ENCODE measurements around the gene P2RX5. TPM values are rescaled to one million over a fixed set of nuclear protein-coding genes. Genes with fewer than 3 reads are reported as not detected.

P2RX5 gene
- total and polyA plus RNA-seq, 2 donors (not counting 3 experiments of a cell fraction or from before 2014, with no cell fraction given) = 0.19 to 0.22 TPM

- no peak overlapping the region for H3K27ac ChIP-seq (ENCODE audit: insufficient read depth, low read depth, low read length)
- dilution Hi-C loops (cut with MboI; ENCODE audit: extremely low pct_ligation_motif_present, low sequenced_read_pairs) = no loop called here
- no peak overlapping the region for H3K9ac ChIP-seq (replicated peaks; ENCODE audit: extremely low read depth, insufficient read depth, low read length)
- no peaks in the 10 kb centered on the region for H3K9me3 ChIP-seq (replicated peaks; ENCODE audit: control insufficient read depth, insufficient read depth, low read length)
- H3K27me3 ChIP-seq (ENCODE audit: control insufficient read depth in 2 of 2, insufficient read depth in 2 of 2, low read length in 2 of 2) = no peaks in the 10 kb centered on the region
- ChIA-PET POLR2A (interaction anchor here (4.2 kb wide), 1 partner anchor 7 kb away, joined by 17 read pairs; the partner anchor contains the start of genes EMC6 and TAX1BP3), CTCF (no interaction called here)
- no peak overlapping the region for H3K4me3 ChIP-seq (replicated peaks in 1 of 3; ENCODE audit: insufficient read depth in 1 of 3, low read depth in 1 of 3, low read length in 3 of 3)
- no peak overlapping the region for H2AFZ ChIP-seq (ENCODE audit: low read depth, low read length)
- no TSS peak for BruUV-seq (replicated peaks)
- H3K4me1 ChIP-seq (ENCODE audit: control insufficient read depth, extremely low read depth, insufficient read depth, low read length) = peaks cover 6% of the 10 kb centered on the region
- no peaks in the 10 kb centered on the region for H4K20me1 ChIP-seq (replicated peaks; ENCODE audit: control insufficient read depth, extremely low read depth, insufficient read depth, low read length)
- FAIRE-seq = no peak
- intact Hi-C loops (cut with micrococcal nuclease) = no loop called here
- no peaks in the 10 kb centered on the region for H3K9me1 ChIP-seq (replicated peaks; ENCODE audit: control insufficient read depth, extremely low read depth, insufficient read depth, low read length)
- H3K36me3 ChIP-seq (ENCODE audit: control insufficient read depth in 2 of 2, extremely low read depth in 1 of 2, insufficient read depth in 2 of 2, low read length in 2 of 2) = peaks cover 0 to 24% of the 10 kb centered on the region in 2 experiments
- TF ChIP-seq JUN (IDR thresholded peaks at IDR 0.05; ENCODE audit: borderline replicate concordance, insufficient read depth, insufficient read length, low read depth) (no peak), MAX (IDR thresholded peaks at IDR 0.05; ENCODE audit: insufficient read depth, insufficient read length) (no peak), POLR2AphosphoS5 (IDR thresholded peaks at IDR 0.05; ENCODE audit: insufficient read depth, low read depth, low read length) (no peak), MYC (IDR thresholded peaks at IDR 0.05; ENCODE audit: low read depth, low read length) (no peak)
- H3K4me2 ChIP-seq (ENCODE audit: insufficient read depth, low read length) = no peak overlapping the region
- no peak for DNase-seq (ENCODE audit: low read depth, low spot score)
- peaks cover 7% of the 10 kb centered on the region for H3K79me2 ChIP-seq (ENCODE audit: control insufficient read depth, insufficient read depth, low read length)
These were observed 35.6 kb downstream of the P2RX5 start for GRCh38 chr17:3660311-3660891.

- no peaks in the 10 kb centered on the region for H3K9me1 ChIP-seq (replicated peaks; ENCODE audit: control insufficient read depth, extremely low read depth, insufficient read depth, low read length)
- peaks cover 6% of the 10 kb centered on the region for H3K4me1 ChIP-seq (ENCODE audit: control insufficient read depth, extremely low read depth, insufficient read depth, low read length)
- FAIRE-seq (peak; percentile 67), DNase-seq (ENCODE audit: low read depth, low spot score) (no peak)
- H3K27ac ChIP-seq (ENCODE audit: insufficient read depth, low read depth, low read length) = no peak overlapping the region
- H3K27me3 ChIP-seq (ENCODE audit: control insufficient read depth in 2 of 2, insufficient read depth in 2 of 2, low read length in 2 of 2) = no peaks in the 10 kb centered on the region
- no peaks in the 10 kb centered on the region for H4K20me1 ChIP-seq (replicated peaks; ENCODE audit: control insufficient read depth, extremely low read depth, insufficient read depth, low read length)
- peaks cover 3% of the 10 kb centered on the region for H3K79me2 ChIP-seq (ENCODE audit: control insufficient read depth, insufficient read depth, low read length)
- no TSS peak for BruUV-seq (replicated peaks)
- no peaks in the 10 kb centered on the region for H3K9me3 ChIP-seq (replicated peaks; ENCODE audit: control insufficient read depth, insufficient read depth, low read length)
- no peak overlapping the region for H2AFZ ChIP-seq (ENCODE audit: low read depth, low read length)
- CTCF ChIA-PET = no interaction called here
- dilution Hi-C loops (cut with MboI; ENCODE audit: extremely low pct_ligation_motif_present, low sequenced_read_pairs) = no loop called here
- POLR2A ChIA-PET = interaction anchor here (4.2 kb wide), 1 partner anchor 8 kb away, joined by 17 read pairs; the partner anchor contains the start of genes EMC6 and TAX1BP3
- H3K36me3 ChIP-seq (ENCODE audit: control insufficient read depth in 2 of 2, extremely low read depth in 1 of 2, insufficient read depth in 2 of 2, low read length in 2 of 2) = peaks cover 0 to 21% of the 10 kb centered on the region in 2 experiments
- intact Hi-C loops (cut with micrococcal nuclease) = no loop called here
- no peak overlapping the region for H3K4me2 ChIP-seq (ENCODE audit: insufficient read depth, low read length)
- no peak overlapping the region for H3K9ac ChIP-seq (replicated peaks; ENCODE audit: extremely low read depth, insufficient read depth, low read length)
- H3K4me3 ChIP-seq (replicated peaks in 1 of 3; ENCODE audit: insufficient read depth in 1 of 3, low read depth in 1 of 3, low read length in 3 of 3) = no peak overlapping the region
- TF ChIP-seq POLR2A (IDR thresholded peaks at IDR 0.05; ENCODE audit: low read depth, low read length) (peak; percentile 34), JUN (IDR thresholded peaks at IDR 0.05; ENCODE audit: borderline replicate concordance, insufficient read depth, insufficient read length, low read depth) (no peak), CTCF (IDR thresholded peaks at IDR 0.05; ENCODE audit: extremely low read depth in 1 of 2, insufficient read depth in 1 of 2, low read depth in 1 of 2, low read length in 2 of 2) (no peak), FOS (IDR thresholded peaks at IDR 0.05; ENCODE audit: borderline replicate concordance, insufficient read depth, low read length) (peak; percentile 38), POLR2AphosphoS5 (IDR thresholded peaks at IDR 0.05; ENCODE audit: insufficient read depth, low read depth, low read length) (peak; percentile 65)
These were observed 36.3 kb downstream of the P2RX5 start for GRCh38 chr17:3659541-3660111.

All from endothelial cell of umbilical vein (primary cell).